ENCODE measurements around the gene GRHL1.
"Not testable (repeated sequence)": the region's sequence is repeated elsewhere in the genome, so short reads cannot be mapped to it uniquely, and the experiment has no call there.

GRHL1 gene

DNA sequence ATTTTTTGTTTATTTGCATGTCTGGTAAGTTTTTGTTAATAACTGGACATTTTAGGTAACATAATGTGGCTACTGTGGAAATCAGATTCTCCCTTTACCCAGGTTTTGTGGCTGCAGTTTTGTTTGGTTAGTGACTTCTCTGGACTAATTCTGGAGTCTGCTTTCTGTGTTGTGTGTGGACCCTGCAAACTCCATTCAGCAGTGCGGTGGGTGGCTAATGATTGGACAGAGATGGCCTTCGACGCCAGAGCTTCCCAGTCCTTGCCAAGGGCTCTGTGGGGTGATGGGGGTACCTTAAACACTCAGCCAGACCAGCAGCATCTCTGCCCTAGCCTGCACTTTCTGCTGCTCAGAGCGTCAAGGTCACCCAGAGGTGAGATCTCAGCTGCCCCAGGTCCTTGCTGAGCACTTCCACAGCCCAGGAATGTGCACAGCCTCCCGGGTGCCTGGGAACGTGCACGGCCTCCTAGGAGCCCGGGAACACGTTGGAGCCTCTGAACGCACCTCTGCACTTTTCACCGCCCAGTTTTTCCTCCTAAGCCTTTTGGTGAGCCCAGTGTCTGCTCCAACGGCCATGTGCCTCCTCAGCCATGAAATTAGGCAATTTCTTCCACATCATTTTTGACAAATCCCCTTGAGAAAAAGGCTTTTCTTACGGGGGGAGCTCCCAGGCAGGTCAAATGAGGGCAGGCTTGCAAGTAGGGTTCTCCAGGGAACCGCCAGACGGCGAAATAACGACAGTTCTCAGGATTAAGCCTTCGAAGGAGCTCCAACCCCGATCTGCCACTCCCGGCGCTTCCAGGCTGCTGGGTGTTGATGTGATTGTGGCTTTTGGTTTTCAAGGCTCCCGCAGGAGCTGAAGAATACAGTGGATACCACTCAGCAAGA lies 56.7 kb downstream of the GRHL1 start:
- H3K4me3 ChIP-seq (ENCODE audit: low read length): no peak overlapping the region
- H3K27ac ChIP-seq (ENCODE audit: low read length): no peak overlapping the region

DNA sequence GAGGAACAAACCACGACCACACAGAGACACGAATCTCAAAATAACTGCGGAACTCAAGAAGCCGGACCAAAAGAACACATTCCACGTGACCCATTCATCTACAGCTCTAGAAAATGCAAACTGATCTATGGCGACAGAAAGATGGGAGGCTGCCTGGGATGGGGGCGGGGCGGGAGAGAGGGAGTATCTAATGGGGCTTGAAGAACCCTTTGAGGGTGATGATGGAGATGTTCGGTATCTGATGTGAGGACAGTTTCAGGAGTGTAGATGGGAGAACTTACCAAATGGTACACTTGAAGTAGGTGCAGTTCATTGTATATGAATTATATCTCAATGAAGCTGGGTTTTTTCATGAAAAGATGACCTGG lies 57.3 kb downstream of the GRHL1 start:
- Histone ChIP-seq H3K27ac (ENCODE audit: low read length) (no peak overlapping the region), H3K4me1 (ENCODE audit: control insufficient read depth, low read depth, low read length) (no peaks in the 10 kb centered on the region), H3K9ac (ENCODE audit: low read length) (no peak overlapping the region)

More for the DNA sequence above, 56.7 kb downstream of the GRHL1 start:
- no peak overlapping the region for H3K9ac ChIP-seq (ENCODE audit: low read length)
- no peaks in the 10 kb centered on the region for H3K36me3 ChIP-seq (ENCODE audit: control insufficient read depth, low read depth, low read length)
- H3K27me3 ChIP-seq (ENCODE audit: control insufficient read depth, insufficient read depth, low read length): no peaks in the 10 kb centered on the region
- H3K9me3 ChIP-seq (ENCODE audit: control insufficient read depth, low read depth, low read length): no peaks in the 10 kb centered on the region
- H3K4me1 ChIP-seq (ENCODE audit: control insufficient read depth, low read depth, low read length): no peaks in the 10 kb centered on the region

DNA sequence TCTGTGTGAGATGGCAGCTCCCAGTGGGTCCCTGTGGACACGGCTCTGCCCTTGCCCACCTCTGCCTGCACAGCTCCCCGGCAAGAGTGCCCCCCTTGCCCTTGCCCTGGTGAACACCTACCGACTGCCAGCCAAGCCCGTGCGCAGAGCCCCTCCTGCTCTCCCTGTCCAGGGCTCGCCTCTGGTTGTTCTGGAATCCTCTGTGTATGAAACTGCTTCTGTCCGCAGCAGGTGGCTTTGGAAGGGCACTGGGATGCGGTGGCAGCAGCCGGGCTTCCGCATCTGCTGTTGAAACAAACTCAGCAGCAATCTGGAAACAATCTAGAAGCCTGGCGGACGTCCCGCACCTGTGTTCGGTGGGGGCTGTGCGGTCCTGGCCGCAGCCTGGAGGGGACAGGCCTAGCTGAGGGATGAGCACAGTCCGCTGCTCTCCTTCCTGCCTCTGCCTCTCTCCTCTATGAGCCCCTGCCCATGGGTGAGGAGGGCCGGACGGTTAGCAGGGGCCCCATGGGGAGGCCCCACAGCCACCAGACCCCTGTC lies 57.8 kb downstream of the GRHL1 start:
- H3K9ac ChIP-seq (ENCODE audit: low read length): no peak overlapping the region
- no peaks in the 10 kb centered on the region for H3K9me3 ChIP-seq (ENCODE audit: control insufficient read depth, low read depth, low read length)
- H3K27me3 ChIP-seq (ENCODE audit: control insufficient read depth, insufficient read depth, low read length): no peaks in the 10 kb centered on the region
- H3K27ac ChIP-seq (ENCODE audit: low read length): no peak overlapping the region
- no peak overlapping the region for H3K4me3 ChIP-seq (ENCODE audit: low read length)
- no peaks in the 10 kb centered on the region for H3K4me1 ChIP-seq (ENCODE audit: control insufficient read depth, low read depth, low read length)
- no peaks in the 10 kb centered on the region for H3K36me3 ChIP-seq (ENCODE audit: control insufficient read depth, low read depth, low read length)

More for the DNA sequence above, 57.3 kb downstream of the GRHL1 start:
- Histone ChIP-seq H3K36me3 (ENCODE audit: control insufficient read depth, low read depth, low read length) (no peaks in the 10 kb centered on the region), H3K27me3 (ENCODE audit: control insufficient read depth, insufficient read depth, low read length) (no peaks in the 10 kb centered on the region), H3K4me3 (ENCODE audit: low read length) (no peak overlapping the region), H3K9me3 (ENCODE audit: control insufficient read depth, low read depth, low read length) (no peaks in the 10 kb centered on the region)

DNA sequence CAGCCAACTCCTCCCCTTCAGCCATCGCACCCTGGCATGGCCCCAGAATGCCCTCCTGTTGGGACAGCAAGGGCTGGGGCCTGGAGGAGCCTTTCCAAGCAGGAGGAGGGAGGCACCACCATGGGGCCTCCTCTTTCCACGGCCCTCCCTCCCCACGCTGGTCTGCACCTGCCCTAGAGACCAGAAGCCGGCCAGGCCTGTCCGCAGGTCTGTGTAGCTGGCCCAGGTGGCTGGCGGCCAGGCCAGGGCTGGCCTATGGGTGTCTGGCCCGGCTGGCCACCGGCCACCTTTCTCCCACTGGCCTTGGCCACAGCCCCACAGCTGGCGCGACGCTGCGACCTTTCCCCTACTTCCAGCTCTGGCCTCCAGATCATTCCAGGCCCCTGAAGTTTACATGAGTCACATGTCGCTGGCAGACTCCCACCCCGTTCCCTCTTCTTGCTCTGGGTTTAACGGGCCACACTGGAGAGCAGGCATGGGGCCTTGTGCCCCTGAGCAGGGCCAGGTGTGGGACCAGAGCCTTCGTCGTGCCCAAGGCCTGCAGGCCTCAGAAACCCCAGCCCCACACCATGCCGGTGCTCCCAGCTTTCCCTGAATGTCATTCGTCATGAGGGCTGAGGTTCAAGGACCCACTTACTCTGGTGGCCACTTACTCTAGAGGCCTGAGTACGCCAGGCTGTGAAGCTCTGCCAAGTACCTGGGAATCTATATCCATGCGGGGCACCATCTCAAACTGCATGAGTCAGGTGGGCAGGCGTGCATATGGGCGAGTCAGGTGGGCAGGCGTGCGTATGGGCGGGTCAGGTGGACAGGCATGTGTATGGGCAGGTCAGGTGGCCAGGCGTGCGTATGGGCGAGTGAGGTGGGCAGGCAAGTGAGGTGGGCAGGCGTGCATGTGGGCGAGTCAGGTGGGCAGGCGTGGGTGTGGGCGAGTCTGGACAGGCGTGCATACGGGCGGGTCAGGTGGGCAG lies 58.6 kb downstream of the GRHL1 start:
- H3K4me3 ChIP-seq (ENCODE audit: low read length): no peak overlapping the region
- no peaks in the 10 kb centered on the region for H3K36me3 ChIP-seq (ENCODE audit: control insufficient read depth, low read depth, low read length)
- H3K27ac ChIP-seq (ENCODE audit: low read length): no peak overlapping the region
- no peak overlapping the region for H3K9ac ChIP-seq (ENCODE audit: low read length)
- no peaks in the 10 kb centered on the region for H3K9me3 ChIP-seq (ENCODE audit: control insufficient read depth, low read depth, low read length)
- H3K27me3 ChIP-seq (ENCODE audit: control insufficient read depth, insufficient read depth, low read length): no peaks in the 10 kb centered on the region
- no peaks in the 10 kb centered on the region for H3K4me1 ChIP-seq (ENCODE audit: control insufficient read depth, low read depth, low read length)

DNA sequence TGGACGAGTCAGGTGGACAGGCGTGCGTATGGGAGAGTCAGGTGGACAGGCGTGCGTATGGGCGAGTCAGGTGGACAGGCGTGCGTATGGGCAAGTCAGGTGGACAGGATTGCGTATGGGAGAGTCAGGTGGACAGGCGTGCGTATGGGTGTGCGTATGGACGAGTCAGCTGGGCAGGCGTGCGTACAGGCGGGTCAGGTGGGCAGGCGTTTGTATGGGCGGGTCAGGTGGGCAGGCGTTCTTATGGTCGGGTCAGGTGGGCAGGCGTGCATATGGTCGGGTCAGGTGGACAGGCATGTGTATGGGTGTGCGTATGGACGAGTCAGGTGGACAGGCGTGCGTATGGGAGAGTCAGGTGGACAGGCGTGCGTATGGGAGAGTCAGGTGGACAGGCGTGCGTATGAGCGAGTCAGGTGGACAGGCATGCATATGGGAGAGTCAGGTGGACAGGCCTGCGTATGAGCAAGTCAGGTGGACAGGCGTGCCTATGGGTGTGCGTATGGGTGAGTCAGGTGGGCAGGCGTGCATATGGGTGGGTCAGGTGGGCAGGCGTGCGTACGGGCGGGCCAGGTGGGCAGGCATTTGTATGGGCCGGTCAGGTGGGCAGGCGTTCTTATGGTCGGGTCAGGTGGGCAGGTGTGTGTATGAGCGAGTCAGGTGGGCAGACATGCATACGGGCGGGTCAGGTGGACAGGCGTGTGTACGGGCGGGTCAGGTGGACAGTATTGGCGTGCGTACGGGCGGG lies 59.5 kb downstream of the GRHL1 start:
- H3K27me3 ChIP-seq (ENCODE audit: control insufficient read depth, insufficient read depth, low read length); H3K27ac ChIP-seq (ENCODE audit: low read length); H3K4me3 ChIP-seq (ENCODE audit: low read length); H3K9ac ChIP-seq (ENCODE audit: low read length); H3K4me1 ChIP-seq (ENCODE audit: control insufficient read depth, low read depth, low read length); H3K36me3 ChIP-seq (ENCODE audit: control insufficient read depth, low read depth, low read length); H3K9me3 ChIP-seq (ENCODE audit: control insufficient read depth, low read depth, low read length): not testable (repeated sequence)

DNA sequence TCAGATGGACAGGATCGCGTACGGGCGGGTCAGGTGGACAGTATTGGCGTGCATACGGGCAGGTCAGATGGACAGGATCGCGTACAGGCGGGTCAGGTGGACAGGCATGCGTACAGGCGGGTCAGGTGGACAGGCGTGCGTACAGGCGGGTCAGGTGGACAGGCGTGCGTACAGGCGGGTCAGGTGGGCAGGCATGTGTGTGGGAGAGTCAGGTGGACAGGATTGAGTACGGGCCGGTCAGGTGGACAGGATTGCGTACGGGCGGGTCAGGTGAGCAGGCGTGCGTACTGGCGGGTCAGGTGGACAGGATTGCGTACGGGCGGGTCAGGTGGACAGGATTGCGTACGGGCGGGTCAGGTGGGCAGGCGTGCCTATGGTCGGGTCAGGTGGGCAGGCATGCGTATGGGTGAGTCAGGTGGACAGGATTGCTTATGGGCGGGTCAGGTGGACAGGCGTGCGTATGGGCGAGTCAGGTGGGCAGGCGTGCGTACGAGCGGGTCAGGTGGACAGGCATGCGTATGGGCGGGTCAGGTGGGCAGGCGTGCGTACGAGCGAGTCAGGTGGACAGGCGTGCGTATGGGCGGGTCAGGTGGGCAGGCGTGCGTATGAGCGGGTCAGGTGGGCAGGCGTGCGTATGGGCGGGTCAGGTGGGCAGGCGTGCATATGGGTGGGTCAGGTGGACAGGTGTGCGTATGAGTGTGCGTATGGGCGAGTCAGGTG lies 60.3 kb downstream of the GRHL1 start:
- not testable (repeated sequence) for H3K36me3 ChIP-seq (ENCODE audit: control insufficient read depth, low read depth, low read length); H3K9me3 ChIP-seq (ENCODE audit: control insufficient read depth, low read depth, low read length); H3K27ac ChIP-seq (ENCODE audit: low read length); H3K9ac ChIP-seq (ENCODE audit: low read length); H3K4me1 ChIP-seq (ENCODE audit: control insufficient read depth, low read depth, low read length); H3K4me3 ChIP-seq (ENCODE audit: low read length); H3K27me3 ChIP-seq (ENCODE audit: control insufficient read depth, insufficient read depth, low read length)

DNA sequence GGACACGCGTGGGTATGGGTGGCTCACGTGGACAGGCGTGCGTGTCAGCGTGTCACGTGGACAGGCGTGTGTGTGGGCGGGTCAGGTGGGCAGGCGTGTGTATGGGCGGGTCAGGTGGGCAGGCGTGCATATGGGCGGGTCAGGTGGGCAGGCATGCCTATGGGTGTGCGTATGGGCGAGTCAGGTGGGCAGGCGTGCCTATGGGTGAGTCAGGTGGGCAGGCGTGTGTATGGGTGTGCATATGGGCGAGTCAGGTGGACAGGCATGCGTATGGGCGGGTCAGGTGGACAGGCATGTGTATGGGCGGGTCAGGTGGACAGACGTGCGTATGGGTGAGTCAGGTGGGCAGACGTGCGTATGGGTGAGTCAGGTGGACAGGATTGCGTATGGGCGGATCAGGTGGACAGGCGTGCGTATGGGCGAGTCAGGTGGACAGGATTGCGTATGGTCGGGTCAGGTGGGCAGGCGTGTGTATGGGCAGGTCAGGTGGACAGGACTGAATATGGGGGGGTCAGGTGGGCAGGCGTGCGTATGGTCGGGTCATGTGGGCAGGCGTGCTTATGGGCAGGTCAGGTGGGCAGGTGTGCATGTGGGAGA lies 61.0 kb downstream of the GRHL1 start:
- not testable (repeated sequence) for H3K4me3 ChIP-seq (ENCODE audit: low read length); H3K9me3 ChIP-seq (ENCODE audit: control insufficient read depth, low read depth, low read length); H3K36me3 ChIP-seq (ENCODE audit: control insufficient read depth, low read depth, low read length); H3K27me3 ChIP-seq (ENCODE audit: control insufficient read depth, insufficient read depth, low read length); H3K4me1 ChIP-seq (ENCODE audit: control insufficient read depth, low read depth, low read length); H3K9ac ChIP-seq (ENCODE audit: low read length); H3K27ac ChIP-seq (ENCODE audit: low read length)

DNA sequence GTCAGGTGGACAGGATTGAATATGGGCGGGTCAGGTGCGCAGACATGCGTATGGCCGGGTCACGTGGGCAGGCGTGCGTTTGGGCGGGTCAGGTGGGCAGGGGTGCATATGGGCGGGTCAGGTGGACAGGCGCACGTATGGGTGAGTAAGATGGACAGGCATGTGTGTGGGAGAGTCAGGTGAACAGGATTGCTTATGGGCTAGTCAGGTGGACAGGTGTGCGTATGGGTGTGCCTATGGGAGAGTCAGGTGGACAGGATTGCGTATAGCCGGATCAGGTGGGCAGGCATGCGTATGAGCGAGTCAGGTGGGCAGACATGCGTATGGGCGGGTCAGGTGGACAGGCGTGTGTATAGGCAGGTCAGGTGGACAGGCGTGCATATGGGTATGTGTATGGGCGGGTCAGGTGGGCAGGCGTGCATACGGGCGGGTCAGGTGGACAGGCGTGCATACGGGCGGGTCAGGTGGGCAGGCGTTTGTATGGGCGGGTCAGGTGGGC lies 61.5 kb downstream of the GRHL1 start:
- H3K4me3 ChIP-seq (ENCODE audit: low read length): no peak overlapping the region
- H3K4me1 ChIP-seq (ENCODE audit: control insufficient read depth, low read depth, low read length): no peaks in the 10 kb centered on the region
- H3K27me3 ChIP-seq (ENCODE audit: control insufficient read depth, insufficient read depth, low read length): no peaks in the 10 kb centered on the region
- no peak overlapping the region for H3K27ac ChIP-seq (ENCODE audit: low read length)
- H3K9me3 ChIP-seq (ENCODE audit: control insufficient read depth, low read depth, low read length): no peaks in the 10 kb centered on the region
- H3K36me3 ChIP-seq (ENCODE audit: control insufficient read depth, low read depth, low read length): no peaks in the 10 kb centered on the region
- no peak overlapping the region for H3K9ac ChIP-seq (ENCODE audit: low read length)

DNA sequence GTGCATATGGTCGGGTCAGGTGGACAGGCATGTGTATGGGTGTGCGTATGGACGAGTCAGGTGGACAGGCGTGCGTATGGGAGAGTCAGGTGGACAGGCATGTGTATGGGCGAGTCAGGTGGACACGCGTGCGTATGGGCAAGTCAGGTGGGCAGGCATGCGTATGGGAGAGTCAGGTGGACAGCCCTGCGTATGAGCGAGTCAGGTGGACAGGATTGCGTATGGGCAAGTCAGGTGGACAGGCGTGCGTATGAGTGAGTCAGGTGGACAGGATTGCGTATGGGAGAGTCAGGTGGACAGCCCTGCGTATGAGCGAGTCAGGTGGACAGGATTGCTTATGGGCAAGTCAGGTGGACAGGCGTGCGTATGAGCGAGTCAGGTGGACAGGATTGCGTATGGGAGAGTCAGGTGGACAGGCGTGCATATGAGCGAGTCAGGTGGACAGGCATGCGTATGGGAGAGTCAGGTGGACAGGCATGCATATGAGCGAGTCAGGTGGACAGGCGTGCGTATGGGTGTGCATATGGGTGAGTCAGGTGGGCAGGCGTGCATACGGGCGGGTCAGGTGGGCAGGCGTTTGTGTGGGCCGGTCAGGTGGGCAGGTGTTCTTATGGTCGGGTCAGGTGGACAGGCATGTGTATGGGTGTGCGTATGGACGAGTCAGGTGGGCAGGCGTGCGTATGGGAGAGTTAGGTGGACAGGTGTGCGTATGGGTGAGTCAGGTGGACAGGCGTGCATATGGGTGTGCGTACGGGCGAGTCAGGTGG lies 62.3 kb downstream of the GRHL1 start:
- not testable (repeated sequence) for H3K27ac ChIP-seq (ENCODE audit: low read length); H3K36me3 ChIP-seq (ENCODE audit: control insufficient read depth, low read depth, low read length); H3K4me3 ChIP-seq (ENCODE audit: low read length); H3K27me3 ChIP-seq (ENCODE audit: control insufficient read depth, insufficient read depth, low read length); H3K9ac ChIP-seq (ENCODE audit: low read length); H3K9me3 ChIP-seq (ENCODE audit: control insufficient read depth, low read depth, low read length); H3K4me1 ChIP-seq (ENCODE audit: control insufficient read depth, low read depth, low read length)
